GM12864 (cell line): ENCODE data around the gene PARP4.

Experiments used
- DNase-seq: peaks from one replicate; pipeline ENCODE4 v3.0.0-alpha.2; 2011; ENCODE audit warnings: low read depth
- H3K4me3 ChIP-seq: 2 replicates; pipeline ENCODE4 v1.5.1; 2011; ENCODE audit warnings: mild to moderate bottlenecking, low read depth, low read length, control low read depth
- CTCF ChIP-seq: IDR thresholded peaks from 2 replicates; pipeline ENCODE4 v1.5.1; 2011; ENCODE audit warnings: low read depth, mild to moderate bottlenecking, moderate library complexity, low read length, control low read depth, inconsistent platforms; ENCODE audit errors: missing control alignments

The PARP4 gene

GRCh38 chr13:24539500-24540165 lies 27.1 kb upstream of the PARP4 start:
- no peak overlapping the region for H3K4me3 ChIP-seq
- no peak for DNase-seq
- TF ChIP-seq CTCF = no peak

GRCh38 chr13:24529478-24529877 lies 16.9 kb upstream of the PARP4 start:
- TF ChIP-seq CTCF = no peak
- DNase-seq = no peak
- no peak overlapping the region for H3K4me3 ChIP-seq

GRCh38 chr13:24528816-24529398 lies 16.3 kb upstream of the PARP4 start:
- no peak for DNase-seq
- no peak for TF ChIP-seq CTCF
- no peak overlapping the region for H3K4me3 ChIP-seq

GRCh38 chr13:24527266-24527775 lies 14.7 kb upstream of the PARP4 start:
- DNase-seq = no peak
- TF ChIP-seq CTCF = no peak
- no peak overlapping the region for H3K4me3 ChIP-seq

- H3K4me3 ChIP-seq = no peak overlapping the region
- no peak for TF ChIP-seq CTCF
- DNase-seq = no peak
Measured at GRCh38 chr13:24520733-24521132, 8.2 kb upstream of the PARP4 start.

- H3K4me3 ChIP-seq = no peak overlapping the region
- no peak for TF ChIP-seq CTCF
- DNase-seq = no peak
Measured at GRCh38 chr13:24516919-24517318, 4.3 kb upstream of the PARP4 start.

- no peak for TF ChIP-seq CTCF
- DNase-seq = no peak
- peak overlapping the region; percentile 98 for H3K4me3 ChIP-seq
Measured at GRCh38 chr13:24512908-24513213, 283 bp upstream of the PARP4 start.
